Hematopoietic multipotent progenitor cell treated with erythropoietin and hydrocortisone succinate and interleukin-3 and kit ligand, for 4 days (in vitro differentiated cells): ENCODE results near the gene CDK1.
A peak's percentile ranks its signal among the peaks of the same experiment; 100 is the strongest.

Experiments
- DNase-seq: peaks from one replicate; pipeline ENCODE4 v3.0.0-alpha.2; 2015

Gene CDK1

GRCh38 chr10:60778214-60778970 is at the start of gene CDK1:
TSS of gene CDK1 (plus strand) at chr10:60778478. CDS start at chr10:60780166, 1,688 bp downstream.
- peak; percentile 99 for DNase-seq

DNA sequence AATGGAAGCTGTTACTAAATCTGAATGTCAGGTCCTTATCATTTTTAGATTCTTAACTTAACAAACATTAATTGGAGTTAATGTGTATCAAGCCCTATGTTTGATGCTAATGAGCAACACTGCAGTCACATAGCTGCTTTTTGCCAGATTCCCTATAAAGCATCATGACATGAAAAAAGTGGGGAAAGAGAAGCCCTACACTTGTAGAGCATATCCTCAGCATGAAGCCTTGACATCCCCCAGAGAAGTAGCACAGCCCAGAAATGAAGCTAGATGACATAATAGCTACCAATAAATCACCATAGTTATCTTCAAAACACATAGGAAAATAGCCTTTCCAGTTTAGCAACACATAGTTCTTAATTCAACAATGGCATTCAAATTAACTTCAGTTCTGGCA is 49.2 kb upstream of the CDK1 start:
- DNase-seq: no peak

DNA sequence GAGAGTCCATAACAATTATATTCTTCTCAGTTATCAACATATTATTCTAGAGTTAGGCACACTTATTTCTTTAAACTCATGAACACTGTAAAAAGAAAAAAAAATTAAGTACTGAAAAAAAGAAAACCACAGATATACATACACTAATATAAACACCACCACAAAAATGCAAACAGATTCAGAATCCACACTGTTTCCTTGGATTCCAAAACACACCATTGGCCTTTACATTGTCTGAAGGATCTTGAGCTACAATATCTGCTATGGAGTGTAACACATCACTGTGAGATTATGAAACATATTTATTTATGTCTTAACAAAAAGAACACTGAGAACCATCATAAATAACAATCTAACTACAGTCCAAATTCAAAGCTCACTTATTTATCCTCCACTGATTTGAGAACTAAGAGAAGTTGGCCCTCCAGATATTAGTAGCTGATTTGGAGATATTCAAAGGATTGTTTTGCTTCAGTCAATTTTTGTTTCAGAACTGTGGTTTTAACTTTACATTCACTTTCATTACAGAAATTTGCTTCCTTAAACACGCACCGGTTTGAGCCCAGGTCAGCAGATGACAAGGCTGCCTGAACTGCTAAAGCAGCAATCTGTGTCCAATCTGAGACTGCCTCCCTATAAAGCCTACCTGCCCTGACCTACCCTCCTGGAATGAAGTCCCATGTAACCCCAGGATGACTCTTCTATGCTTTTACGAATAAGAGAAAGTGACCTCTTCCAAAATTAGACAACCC is 47.0 kb upstream of the CDK1 start:
- DNase-seq: peak; percentile 19

GRCh38 chr10:60732198-60732806 is 46.0 kb upstream of the CDK1 start:
- peak; percentile 63 for DNase-seq

DNA sequence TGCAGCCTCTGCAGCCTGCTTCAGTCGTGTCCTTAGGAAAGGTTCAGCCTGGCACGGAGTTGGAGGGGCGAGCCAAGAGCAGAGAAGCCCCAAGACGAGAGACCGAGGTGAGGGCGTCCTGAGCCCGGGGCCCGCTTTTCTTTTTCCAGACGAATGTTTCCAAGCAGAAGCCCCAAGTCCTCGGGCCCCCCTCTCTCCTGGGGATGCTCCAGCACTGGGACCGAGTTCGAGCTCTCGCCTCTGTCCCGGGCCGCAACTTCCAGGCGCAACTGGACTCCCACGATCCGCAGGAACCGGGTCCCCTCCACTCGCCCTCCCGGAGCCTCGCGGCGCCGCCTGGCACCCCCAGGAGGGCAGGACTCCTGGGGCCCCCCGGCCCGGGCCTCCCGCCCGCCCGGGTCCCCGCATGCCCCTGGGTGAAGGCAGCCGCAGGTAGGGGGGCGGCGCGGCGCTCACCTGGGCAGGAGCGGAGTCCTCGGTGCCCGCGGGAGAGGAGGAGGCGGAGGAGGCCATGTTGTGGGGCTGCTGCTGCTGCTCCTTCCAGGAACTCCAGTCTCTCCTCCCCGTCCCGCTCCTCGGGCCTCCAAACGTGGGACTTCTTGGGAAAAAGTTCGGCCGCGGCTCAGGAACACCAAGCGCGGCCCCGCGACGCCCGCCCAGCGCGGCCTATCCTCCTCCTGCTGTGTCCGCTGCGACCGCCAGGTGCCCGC is 45.3 kb upstream of the CDK1 start:
- DNase-seq: peak; percentile 28

DNA sequence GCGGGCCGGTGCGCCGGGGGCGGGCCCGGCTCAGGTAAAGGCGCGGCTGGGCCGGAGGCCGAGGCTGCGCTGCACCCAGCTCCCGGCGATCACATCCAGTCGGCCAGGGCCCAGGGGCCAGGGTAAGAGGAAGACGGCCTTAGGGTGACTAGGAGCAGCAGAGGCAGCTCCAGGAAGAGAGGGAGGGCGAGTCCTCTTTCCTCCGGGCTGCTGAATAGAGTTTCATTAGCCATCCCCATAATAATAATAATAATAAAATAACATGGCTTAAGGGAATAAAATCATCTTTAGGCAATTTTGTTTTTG is 44.8 kb upstream of the CDK1 start:
- peak; percentile 13 for DNase-seq

GRCh38 chr10:60733826-60734225 is 44.5 kb upstream of the CDK1 start:
- DNase-seq: no peak

DNA sequence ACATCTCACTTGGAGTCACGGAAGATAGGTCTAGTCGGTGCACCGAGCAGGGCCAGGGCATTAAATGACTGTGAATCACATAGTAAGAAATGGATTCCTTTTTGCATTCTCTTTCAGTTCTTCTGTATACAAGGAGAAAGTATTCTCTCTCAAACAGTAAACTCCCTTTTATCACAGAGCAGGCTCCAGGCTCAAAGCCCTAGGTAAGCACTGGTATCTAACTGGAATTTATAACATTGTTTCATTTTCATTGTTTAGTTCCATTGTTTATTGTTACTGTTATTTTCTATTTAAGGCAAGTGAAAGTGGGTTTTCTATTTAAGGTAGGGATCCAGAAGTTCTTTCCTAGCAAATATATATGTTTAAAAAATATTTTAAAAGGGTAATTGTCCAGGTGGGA is 44.1 kb upstream of the CDK1 start:
- no peak for DNase-seq

GRCh38 chr10:60735244-60735643 is 43.0 kb upstream of the CDK1 start:
- no peak for DNase-seq

- DNase-seq: no peak
Measured at GRCh38 chr10:60737242-60737641, 41.0 kb upstream of the CDK1 start.

DNA sequence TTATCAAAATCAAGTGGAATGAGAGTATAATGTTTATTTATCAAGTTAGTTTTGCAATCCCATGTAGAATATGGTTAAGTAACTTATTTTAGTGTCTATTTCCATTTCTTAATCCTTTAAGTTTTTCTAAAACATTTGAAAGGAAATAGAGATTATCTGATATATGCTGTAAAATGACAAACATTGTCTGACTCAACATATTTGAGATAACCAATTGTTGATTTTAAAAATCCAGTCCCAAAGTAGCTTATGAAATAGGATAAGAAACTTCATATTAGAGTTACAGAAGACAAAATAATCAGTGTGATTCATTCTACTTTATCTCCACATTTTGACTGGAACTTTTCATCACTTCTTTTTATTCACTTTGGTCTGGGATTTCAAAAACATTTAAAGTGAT is 38.7 kb upstream of the CDK1 start:
- DNase-seq: no peak

DNA sequence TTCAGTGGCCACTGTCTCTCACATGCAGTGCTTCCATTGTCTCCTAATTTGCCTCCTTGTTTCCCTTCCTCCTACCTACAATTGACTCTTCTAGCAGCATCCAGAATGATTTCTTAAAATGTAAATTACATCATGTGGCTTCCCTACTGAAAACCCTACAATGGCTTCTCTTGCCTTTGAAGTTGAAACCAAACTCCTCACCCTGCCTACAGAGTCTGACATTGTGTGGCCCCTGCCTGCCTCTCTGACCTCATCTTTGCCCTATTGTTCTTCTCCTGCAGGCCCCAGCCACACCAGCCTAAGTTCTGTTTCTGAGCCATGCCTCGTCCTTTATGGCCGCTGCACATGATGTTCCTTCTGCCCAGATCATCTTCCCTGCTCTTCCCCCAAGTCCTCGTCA is 35.8 kb upstream of the CDK1 start:
- no peak for DNase-seq

DNA sequence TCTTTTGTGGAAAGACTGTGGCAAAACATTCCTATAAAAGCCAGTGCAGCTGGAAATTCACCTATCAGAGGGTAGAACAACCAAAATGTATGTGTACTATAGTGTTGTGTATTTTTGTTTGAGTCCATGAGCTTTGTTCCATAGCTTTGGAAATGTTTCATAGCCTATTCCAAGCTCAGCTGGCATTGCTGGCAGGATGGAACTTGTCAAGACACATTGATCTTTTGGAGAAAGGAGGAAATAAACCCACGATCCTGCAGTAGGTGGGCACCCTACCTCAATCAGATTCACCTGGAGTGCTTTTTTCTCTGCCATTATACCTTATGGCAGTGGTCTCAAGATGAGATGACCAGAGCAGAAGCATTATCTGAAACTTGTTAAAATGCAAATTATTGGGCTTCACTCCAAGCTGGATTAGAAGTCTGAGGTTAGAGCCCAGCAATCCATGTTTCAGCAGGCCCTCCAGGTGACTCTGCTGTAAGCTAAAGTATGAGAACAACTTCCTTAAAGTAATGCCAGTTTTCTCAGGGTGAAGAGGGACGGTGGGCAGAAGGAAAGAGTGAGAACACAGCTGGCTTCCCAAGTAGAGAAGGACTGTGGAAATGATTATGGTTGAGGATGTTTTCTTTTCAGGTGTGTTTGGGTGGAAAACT is 30.3 kb upstream of the CDK1 start:
- DNase-seq: no peak

DNA sequence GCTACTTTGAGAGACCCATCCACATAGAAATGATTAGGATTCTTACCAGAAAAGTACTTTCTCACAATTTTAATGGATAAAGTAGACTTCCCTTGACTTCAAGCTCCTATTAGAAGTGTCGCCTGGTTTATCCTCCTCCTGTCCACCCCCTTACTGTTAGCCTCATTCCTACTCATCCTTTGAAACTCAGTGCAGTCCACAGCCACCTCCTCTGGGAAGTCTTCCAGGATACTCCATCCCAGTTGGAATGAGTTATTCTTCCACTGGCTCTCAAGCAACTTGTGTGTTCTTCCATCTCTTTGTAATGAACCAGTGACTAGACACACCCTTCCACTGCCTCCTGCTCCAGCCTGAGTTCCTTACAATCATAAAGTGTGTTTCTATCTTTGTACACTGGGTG is 25.1 kb upstream of the CDK1 start:
- no peak for DNase-seq

DNA sequence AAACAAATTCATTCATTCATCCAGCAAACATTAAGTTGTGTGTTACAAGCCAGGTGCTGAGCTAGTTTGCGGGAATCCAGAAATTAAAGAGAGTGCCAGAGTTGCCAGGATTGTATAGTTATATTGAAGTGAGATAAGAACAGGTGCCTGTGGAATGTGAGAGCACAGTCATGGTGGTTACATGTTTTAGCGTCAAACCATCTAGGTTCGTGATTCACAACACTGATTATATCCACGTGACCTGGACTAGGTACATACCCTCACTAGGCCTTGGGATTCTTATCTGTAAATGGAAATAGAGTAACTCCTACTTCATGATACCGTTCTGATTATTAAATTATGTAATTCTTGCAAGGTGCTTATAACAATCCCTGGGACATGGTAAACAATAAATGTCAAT is 24.5 kb upstream of the CDK1 start:
- no peak for DNase-seq

GRCh38 chr10:60757420-60757895 is 20.8 kb upstream of the CDK1 start:
- DNase-seq: no peak

GRCh38 chr10:60759181-60759580 is 19.1 kb upstream of the CDK1 start:
- no peak for DNase-seq

- no peak for DNase-seq
Measured at GRCh38 chr10:60760711-60761210, 17.5 kb upstream of the CDK1 start.

GRCh38 chr10:60762554-60762953 is 15.7 kb upstream of the CDK1 start:
- no peak for DNase-seq

- no peak for DNase-seq
Measured at GRCh38 chr10:60767424-60767823, 10.9 kb upstream of the CDK1 start.

- DNase-seq: no peak
Measured at GRCh38 chr10:60769406-60769805, 8.9 kb upstream of the CDK1 start.

DNA sequence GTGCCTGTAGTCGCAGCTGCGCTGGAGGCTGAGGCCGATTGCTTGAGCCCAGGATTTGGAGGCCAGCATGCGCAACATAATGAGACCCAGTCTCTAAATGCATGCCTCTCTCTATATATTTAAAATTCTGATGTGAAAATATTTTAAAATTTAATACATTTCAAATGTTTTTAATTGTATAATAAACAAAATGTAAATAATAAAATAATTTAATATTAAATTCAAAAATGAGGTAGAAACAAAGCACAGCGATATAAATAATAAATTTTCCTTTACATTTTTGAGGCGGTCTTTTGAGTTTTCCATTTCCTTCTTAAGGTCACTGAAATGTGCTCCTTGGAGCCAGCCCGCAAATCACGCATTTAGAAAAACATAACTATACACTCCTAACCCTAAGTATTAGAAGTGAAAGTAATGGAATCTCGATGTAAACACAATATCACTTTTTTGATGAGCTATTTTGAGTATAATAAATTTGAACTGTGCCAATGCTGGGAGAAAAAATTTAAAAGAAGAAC is 523 bp upstream of the CDK1 start:
- DNase-seq: no peak
